ENCODE results near the gene USP15. TPM values are rescaled to one million over a fixed set of nuclear protein-coding genes. Genes with fewer than 3 reads are reported as not detected.

Gene USP15
- total and polyA plus RNA-seq, 2 experiments from 2014 or later = 48.3 to 54.4 TPM

DNA sequence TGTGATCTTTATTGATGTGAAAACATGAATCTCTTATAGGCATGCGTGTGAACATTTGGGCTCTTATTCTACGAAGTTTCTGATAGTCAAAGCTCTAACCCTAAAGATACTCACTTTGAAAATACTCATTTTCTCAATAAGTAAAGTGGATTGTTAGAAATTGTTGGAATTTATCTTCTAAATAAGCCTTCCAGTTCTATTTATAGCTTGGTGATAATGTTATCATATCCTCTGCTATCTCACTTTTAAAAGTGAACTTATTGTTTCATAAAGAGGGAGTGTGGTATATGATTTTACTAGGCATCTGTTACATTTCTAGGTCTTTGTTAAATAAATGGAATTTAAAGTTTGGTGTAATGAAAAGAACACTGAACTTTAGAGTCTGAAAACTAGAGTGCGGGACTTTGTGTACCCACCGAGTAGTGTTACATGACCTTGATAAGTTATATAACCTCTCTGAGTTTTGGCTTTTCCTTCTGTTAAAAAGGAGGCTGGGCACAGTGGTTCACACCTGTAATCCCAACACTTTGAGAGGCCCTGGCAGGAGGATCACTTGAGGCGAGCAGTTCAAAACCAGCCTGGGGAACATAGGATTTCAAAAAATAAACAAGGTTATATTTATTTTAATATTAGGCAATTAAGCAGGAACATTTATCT is 13.6 kb downstream of the USP15 start:
- WGBS, 2 experiments (ENCODE audit: low coverage in 1 of 2, low lambda C conversion rate in 2 of 2, missing lambda C conversion rate in 2 of 2) = 96 to 98% methylated on average over 5 of the region's 5 CpGs
- no peak overlapping the region for H3K4me2 ChIP-seq (ENCODE audit: unreplicated experiment)
- in situ Hi-C loops (cut with MboI) = no loop called here

DNA sequence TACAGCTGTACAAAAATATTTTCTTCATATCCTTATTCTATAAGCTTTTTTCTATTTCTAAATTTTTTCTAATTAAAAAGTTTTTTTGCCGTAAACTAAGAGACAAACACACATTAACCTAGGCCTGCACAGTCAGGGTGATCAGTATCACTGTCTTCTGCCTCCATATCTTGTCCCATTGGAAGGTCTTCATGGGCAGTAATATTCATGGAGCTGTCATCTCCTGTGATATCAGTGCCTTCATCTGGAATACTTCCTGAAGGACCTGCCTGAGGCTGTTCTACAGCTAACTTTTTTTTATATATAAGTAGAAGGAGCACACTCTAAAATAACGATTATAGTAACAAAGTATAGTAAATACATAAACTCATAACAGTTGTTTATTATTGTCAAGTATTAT is 17.8 kb downstream of the USP15 start:
- no peak overlapping the region for H3K27ac ChIP-seq
- no peak overlapping the region for H3K4me3 ChIP-seq
- peaks cover 100% of the 10 kb centered on the region for H3K79me2 ChIP-seq (ENCODE audit: insufficient read depth)
- H4K20me1 ChIP-seq (ENCODE audit: insufficient read depth) = peaks cover 8% of the 10 kb centered on the region; the same call in 1 of the 2 replicates
- 97 to 100% methylated on average over 2 of the region's 2 CpGs for WGBS, 2 experiments (ENCODE audit: low coverage in 1 of 2, low lambda C conversion rate in 2 of 2, missing lambda C conversion rate in 2 of 2)
- no peak overlapping the region for H2AFZ ChIP-seq
- in situ Hi-C loops (cut with MboI) = no loop called here
- no peaks in the 10 kb centered on the region for H3K9me3 ChIP-seq (ENCODE audit: low read depth)
- no peaks in the 10 kb centered on the region for H3K36me3 ChIP-seq (ENCODE audit: low read depth)
- peaks cover 12% of the 10 kb centered on the region; the same call in 1 of the 2 replicates for H3F3A ChIP-seq (ENCODE audit: insufficient read depth)
- peaks cover 5% of the 10 kb centered on the region; the same call in 1 of the 2 replicates for H3K9me2 ChIP-seq (ENCODE audit: insufficient read depth)
- no peaks in the 10 kb centered on the region for H3K27me3 ChIP-seq (replicated peaks; ENCODE audit: insufficient read depth)
- TF ChIP-seq EZH2 (IDR thresholded peaks at IDR 0.05; ENCODE audit: insufficient read depth, poor library complexity, severe bottlenecking) (no peak), EZH2phosphoT487 (IDR thresholded peaks at IDR 0.05; ENCODE audit: insufficient read depth, low read depth) (no peak)
- H3K4me1 ChIP-seq (ENCODE audit: insufficient read depth) = peaks cover 11% of the 10 kb centered on the region
- no peak overlapping the region for H3K4me2 ChIP-seq (ENCODE audit: unreplicated experiment)
- no peak overlapping the region for H3K9ac ChIP-seq
- DNase-seq = no peak

More for the DNA sequence above, 13.6 kb downstream of the USP15 start:
- Histone ChIP-seq H3F3A (ENCODE audit: insufficient read depth) (peaks cover 11% of the 10 kb centered on the region), H3K9me3 (ENCODE audit: low read depth) (no peaks in the 10 kb centered on the region), H3K4me1 (ENCODE audit: insufficient read depth) (peaks cover 34% of the 10 kb centered on the region), H3K36me3 (ENCODE audit: low read depth) (no peaks in the 10 kb centered on the region), H3K27ac (no peak overlapping the region), H3K27me3 (replicated peaks; ENCODE audit: insufficient read depth) (no peaks in the 10 kb centered on the region), H3K4me3 (no peak overlapping the region), H3K9me2 (ENCODE audit: insufficient read depth) (peaks cover 5% of the 10 kb centered on the region; the same call in 1 of the 2 replicates), H3K79me2 (ENCODE audit: insufficient read depth) (peaks cover 100% of the 10 kb centered on the region), H2AFZ (no peak overlapping the region), H4K20me1 (ENCODE audit: insufficient read depth) (peaks cover 10% of the 10 kb centered on the region; the same call in 1 of the 2 replicates), H3K9ac (no peak overlapping the region)
- TF ChIP-seq EZH2phosphoT487 (IDR thresholded peaks at IDR 0.05; ENCODE audit: insufficient read depth, low read depth) (no peak), EZH2 (IDR thresholded peaks at IDR 0.05; ENCODE audit: insufficient read depth, poor library complexity, severe bottlenecking) (no peak)
- DNase-seq = no peak

DNA sequence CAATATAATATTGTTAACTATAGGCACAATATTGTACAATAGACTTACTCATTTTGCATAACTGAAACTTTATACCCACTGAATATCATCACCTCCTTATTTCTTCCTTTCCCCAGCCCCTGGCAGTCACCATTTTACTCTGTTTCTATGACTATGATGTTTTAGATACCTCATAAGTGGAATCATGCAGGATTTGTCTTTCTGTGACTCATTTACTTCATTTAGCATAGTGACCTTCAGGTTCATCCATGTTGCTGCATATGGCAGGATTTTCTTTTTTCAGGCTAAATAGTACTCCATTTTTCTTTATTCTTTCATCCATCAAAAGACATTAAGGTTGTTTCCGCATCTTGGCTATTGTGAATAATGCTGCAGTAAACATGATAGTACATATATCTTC is 18.9 kb downstream of the USP15 start:
- no peak for TF ChIP-seq EZH2phosphoT487 (IDR thresholded peaks at IDR 0.05; ENCODE audit: insufficient read depth, low read depth)
- TF ChIP-seq EZH2 (IDR thresholded peaks at IDR 0.05; ENCODE audit: insufficient read depth, poor library complexity, severe bottlenecking) = no peak
- no peak for DNase-seq
- in situ Hi-C loops (cut with MboI) = no loop called here
- no peaks in the 10 kb centered on the region for H3K27me3 ChIP-seq (replicated peaks; ENCODE audit: insufficient read depth)
- WGBS, 2 experiments (ENCODE audit: low coverage in 1 of 2, low lambda C conversion rate in 2 of 2, missing lambda C conversion rate in 2 of 2) = 98 to 100% methylated on average over 1 of the region's 1 CpG
- H4K20me1 ChIP-seq (ENCODE audit: insufficient read depth) = peaks cover 5% of the 10 kb centered on the region; the same call in 1 of the 2 replicates
- no peak overlapping the region for H2AFZ ChIP-seq
- H3K27ac ChIP-seq = no peak overlapping the region
- H3K4me3 ChIP-seq = no peak overlapping the region
- no peak overlapping the region for H3K4me2 ChIP-seq (ENCODE audit: unreplicated experiment)
- no peak overlapping the region for H3K9ac ChIP-seq
- peaks cover 11% of the 10 kb centered on the region for H3K4me1 ChIP-seq (ENCODE audit: insufficient read depth)
- H3K9me2 ChIP-seq (ENCODE audit: insufficient read depth) = peaks cover 5% of the 10 kb centered on the region; the same call in 1 of the 2 replicates
- H3K9me3 ChIP-seq (ENCODE audit: low read depth) = no peaks in the 10 kb centered on the region
- peaks cover 100% of the 10 kb centered on the region for H3K79me2 ChIP-seq (ENCODE audit: insufficient read depth)
- peaks cover 12% of the 10 kb centered on the region; the same call in 1 of the 2 replicates for H3F3A ChIP-seq (ENCODE audit: insufficient read depth)
- H3K36me3 ChIP-seq (ENCODE audit: low read depth) = no peaks in the 10 kb centered on the region

DNA sequence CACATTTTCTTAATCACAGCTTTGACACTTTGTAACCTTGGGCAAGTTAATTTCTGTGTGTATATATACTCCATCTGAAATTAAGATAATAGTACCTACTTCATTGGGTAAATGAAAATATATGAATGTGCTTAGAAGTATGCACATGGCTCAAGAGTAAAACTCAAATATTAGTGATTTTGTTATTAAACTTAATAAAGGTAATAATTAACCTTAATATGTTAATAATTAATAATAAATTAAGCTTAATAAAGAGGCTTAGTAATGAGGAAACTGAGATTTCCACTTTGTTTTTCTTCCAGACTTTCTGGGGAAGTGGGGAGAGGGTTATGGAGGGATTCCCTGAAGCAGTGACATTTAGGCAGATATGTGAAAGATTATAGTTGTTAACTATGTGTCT is 19.8 kb downstream of the USP15 start:
- no peak for TF ChIP-seq EZH2phosphoT487 (IDR thresholded peaks at IDR 0.05; ENCODE audit: insufficient read depth, low read depth)
- Histone ChIP-seq H3K27ac (no peak overlapping the region), H3K79me2 (ENCODE audit: insufficient read depth) (peaks cover 100% of the 10 kb centered on the region), H3K9me3 (ENCODE audit: low read depth) (no peaks in the 10 kb centered on the region), H3K4me3 (no peak overlapping the region), H3K4me1 (ENCODE audit: insufficient read depth) (peaks cover 11% of the 10 kb centered on the region), H2AFZ (no peak overlapping the region), H4K20me1 (ENCODE audit: insufficient read depth) (peaks cover 5% of the 10 kb centered on the region; the same call in 1 of the 2 replicates), H3F3A (ENCODE audit: insufficient read depth) (peaks cover 12% of the 10 kb centered on the region; the same call in 1 of the 2 replicates), H3K9me2 (ENCODE audit: insufficient read depth) (peaks cover 5% of the 10 kb centered on the region; the same call in 1 of the 2 replicates), H3K9ac (no peak overlapping the region), H3K27me3 (replicated peaks; ENCODE audit: insufficient read depth) (no peaks in the 10 kb centered on the region), H3K4me2 (ENCODE audit: unreplicated experiment) (no peak overlapping the region), H3K36me3 (ENCODE audit: low read depth) (no peaks in the 10 kb centered on the region)
- no peak for DNase-seq
- in situ Hi-C loops (cut with MboI) = no loop called here
